Measurements from ENCODE around the gene ITGB4. TPM values are rescaled to one million over a fixed set of nuclear protein-coding genes. Genes with fewer than 3 reads are reported as not detected.

Gene ITGB4
- total and polyA plus RNA-seq, 9 of the 15 experiments (the other 6 are each of a cell fraction or from before 2014, with no cell fraction given): 0.05 to 2.8 (median 0.76) TPM; not detected in 3

DNA sequence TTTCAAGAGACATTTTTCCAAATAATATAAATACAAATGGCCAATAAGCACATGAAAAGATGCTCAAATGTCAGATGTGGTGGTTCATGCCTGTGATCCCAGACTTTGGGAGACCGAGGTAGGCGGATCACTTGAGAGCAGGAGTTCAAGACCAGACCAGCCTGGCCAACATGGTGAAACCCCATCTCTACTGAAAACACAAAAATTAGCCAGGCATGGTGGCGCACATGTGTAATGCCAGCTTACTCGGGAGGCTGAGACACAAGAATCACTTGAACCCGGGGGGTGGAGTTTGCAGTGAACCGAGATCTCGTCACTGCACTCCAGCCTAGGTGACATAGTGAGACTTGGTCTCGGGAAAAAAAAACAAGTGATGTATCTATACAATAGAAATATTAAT, 46.6 kb downstream of the ITGB4 start:
- H3K4me1 ChIP-seq (replicated peaks in 1 of 2; ENCODE audit: control insufficient read depth in 2 of 2, insufficient read depth in 2 of 2, low read length in 2 of 2): peaks cover 12 to 32% of the 10 kb centered on the region in 2 experiments

More for the DNA sequence above, 46.6 kb downstream of the ITGB4 start:
- H3K9me1 ChIP-seq (ENCODE audit: control insufficient read depth, insufficient read depth, low read length): peaks cover 4% of the 10 kb centered on the region
- no peak overlapping the region for H3K4me2 ChIP-seq (ENCODE audit: insufficient read depth, low read length)
- no peaks in the 10 kb centered on the region for H3K27me3 ChIP-seq (ENCODE audit: control insufficient read depth in 2 of 2, insufficient read depth in 2 of 2, low read length in 2 of 2)
- no peaks in the 10 kb centered on the region for H3K36me3 ChIP-seq (ENCODE audit: control insufficient read depth, insufficient read depth, low read length)
- FAIRE-seq (no peak), ATAC-seq (no peak), DNase-seq (ENCODE audit: extremely low read depth in 1 of 4, low spot score in 3 of 4) (no peak)
- WGBS (ENCODE audit: insufficient coverage, low coverage, missing lambda C conversion rate): 69% methylated on average over 8 of the region's 8 CpGs
- H3K9me3 ChIP-seq (replicated peaks; ENCODE audit: control insufficient read depth, insufficient read depth, low read depth, low read length): no peaks in the 10 kb centered on the region
- in situ Hi-C loops (cut with MboI) (no loop called here), intact Hi-C loops (cut with micrococcal nuclease) (no loop called here)
- no peak overlapping the region for H3K4me3 ChIP-seq
- H3K9ac ChIP-seq (ENCODE audit: insufficient read depth in 1 of 2, low read depth in 2 of 2, low read length in 2 of 2): no peak overlapping the region
- no peaks in the 10 kb centered on the region for H4K20me1 ChIP-seq (replicated peaks; ENCODE audit: control insufficient read depth, insufficient read depth, low read length)
- CTCF ChIA-PET (ENCODE audit: low intra/inter-chr PET ratio): no interaction called here
- BruUV-seq (replicated peaks): no TSS peak
- no peaks in the 10 kb centered on the region for H3K79me2 ChIP-seq (ENCODE audit: control insufficient read depth, insufficient read depth, low read length)
- no peak overlapping the region for H3K27ac ChIP-seq (ENCODE audit: extremely low read depth, low read depth, low read length)
- H2AFZ ChIP-seq (ENCODE audit: low read depth, low read length): no peak overlapping the region
- TF ChIP-seq, protein P1, sequence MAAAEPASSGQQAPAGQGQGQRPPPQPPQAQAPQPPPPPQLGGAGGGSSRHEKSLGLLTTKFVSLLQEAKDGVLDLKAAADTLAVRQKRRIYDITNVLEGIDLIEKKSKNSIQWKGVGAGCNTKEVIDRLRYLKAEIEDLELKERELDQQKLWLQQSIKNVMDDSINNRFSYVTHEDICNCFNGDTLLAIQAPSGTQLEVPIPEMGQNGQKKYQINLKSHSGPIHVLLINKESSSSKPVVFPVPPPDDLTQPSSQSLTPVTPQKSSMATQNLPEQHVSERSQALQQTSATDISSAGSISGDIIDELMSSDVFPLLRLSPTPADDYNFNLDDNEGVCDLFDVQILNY (CRISPR knock-in tag; IDR thresholded peaks at IDR 0.05): no peak
- TF ChIP-seq, protein P2, sequence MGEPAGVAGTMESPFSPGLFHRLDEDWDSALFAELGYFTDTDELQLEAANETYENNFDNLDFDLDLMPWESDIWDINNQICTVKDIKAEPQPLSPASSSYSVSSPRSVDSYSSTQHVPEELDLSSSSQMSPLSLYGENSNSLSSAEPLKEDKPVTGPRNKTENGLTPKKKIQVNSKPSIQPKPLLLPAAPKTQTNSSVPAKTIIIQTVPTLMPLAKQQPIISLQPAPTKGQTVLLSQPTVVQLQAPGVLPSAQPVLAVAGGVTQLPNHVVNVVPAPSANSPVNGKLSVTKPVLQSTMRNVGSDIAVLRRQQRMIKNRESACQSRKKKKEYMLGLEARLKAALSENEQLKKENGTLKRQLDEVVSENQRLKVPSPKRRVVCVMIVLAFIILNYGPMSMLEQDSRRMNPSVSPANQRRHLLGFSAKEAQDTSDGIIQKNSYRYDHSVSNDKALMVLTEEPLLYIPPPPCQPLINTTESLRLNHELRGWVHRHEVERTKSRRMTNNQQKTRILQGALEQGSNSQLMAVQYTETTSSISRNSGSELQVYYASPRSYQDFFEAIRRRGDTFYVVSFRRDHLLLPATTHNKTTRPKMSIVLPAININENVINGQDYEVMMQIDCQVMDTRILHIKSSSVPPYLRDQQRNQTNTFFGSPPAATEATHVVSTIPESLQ (CRISPR knock-in tag; IDR thresholded peaks at IDR 0.05): no peak
- TF ChIP-seq, protein P3, sequence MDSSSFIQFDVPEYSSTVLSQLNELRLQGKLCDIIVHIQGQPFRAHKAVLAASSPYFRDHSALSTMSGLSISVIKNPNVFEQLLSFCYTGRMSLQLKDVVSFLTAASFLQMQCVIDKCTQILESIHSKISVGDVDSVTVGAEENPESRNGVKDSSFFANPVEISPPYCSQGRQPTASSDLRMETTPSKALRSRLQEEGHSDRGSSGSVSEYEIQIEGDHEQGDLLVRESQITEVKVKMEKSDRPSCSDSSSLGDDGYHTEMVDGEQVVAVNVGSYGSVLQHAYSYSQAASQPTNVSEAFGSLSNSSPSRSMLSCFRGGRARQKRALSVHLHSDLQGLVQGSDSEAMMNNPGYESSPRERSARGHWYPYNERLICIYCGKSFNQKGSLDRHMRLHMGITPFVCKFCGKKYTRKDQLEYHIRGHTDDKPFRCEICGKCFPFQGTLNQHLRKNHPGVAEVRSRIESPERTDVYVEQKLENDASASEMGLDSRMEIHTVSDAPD (CRISPR knock-in tag; IDR thresholded peaks at IDR 0.05): no peak
- no peak for TF ChIP-seq EGR1 (conservative IDR thresholded peaks at IDR 0.05)
- POLR2A ChIA-PET: interaction anchor here (5.0 kb wide), 1 partner anchor 10 kb away, joined by 49 read pairs; a partner anchor contains a TSS

Measured in K562 (cell line).